Stimulated activated CD4-positive, alpha-beta T cell treated with anti-CD3 and anti-CD28 coated beads, Interleukin-15, amount 100 ng/mL, for 1 hour (primary cell): ENCODE data around the gene PCDHGC5.

Experiments used
- DNase-seq, 2 donors: peaks; one replicate each; pipeline ENCODE4 v3.0.0-alpha.2; 2020; ENCODE audit warnings: low read depth in 1 of 2, low spot score in 1 of 2

PCDHGC5 gene

GRCh38 chr5:141488591-141489561 is at the start of gene PCDHGC5:
TSS of gene PCDHGC5 (plus strand) at chr5:141489081. CDS start at chr5:141489241, 160 bp downstream.
- no peak for DNase-seq

DNA sequence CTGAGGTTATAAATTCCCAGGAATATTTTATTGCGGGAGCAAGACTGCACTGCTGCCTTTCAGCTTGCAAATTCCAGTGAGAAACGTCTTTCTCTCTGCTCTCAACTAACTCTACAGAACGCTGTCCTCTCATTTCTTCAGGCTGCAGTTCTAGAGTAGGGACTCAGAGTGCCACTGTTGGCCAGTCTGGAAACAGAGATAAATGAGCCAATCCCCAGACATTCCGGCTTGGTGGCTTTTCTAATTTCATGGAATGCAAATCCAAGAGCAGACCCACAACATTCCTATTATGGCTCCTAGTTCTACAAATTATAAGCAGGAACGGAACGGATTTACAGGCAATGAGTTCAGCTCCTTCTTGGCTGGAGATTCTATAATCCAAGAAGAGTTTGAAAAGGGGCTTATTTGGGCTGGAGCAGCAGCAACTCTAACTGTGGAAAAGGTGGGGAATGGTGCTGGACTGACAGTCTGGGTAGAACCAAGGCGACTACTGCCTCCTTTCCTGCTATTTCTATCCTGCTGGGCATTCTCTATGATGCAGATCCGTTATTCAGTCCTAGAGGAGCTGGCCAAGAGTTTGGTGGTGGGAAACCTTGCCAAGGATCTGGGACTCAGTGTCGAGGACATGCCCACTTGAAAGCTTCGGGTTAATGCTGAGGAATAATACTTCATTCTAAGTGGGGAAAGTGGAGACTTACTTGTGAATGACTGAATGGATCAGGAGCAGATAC is 49.3 kb upstream of the PCDHGC5 start:
- DNase-seq, result no peak

GRCh38 chr5:141440341-141440740 is 48.5 kb upstream of the PCDHGC5 start:
- DNase-seq, result no peak

DNA sequence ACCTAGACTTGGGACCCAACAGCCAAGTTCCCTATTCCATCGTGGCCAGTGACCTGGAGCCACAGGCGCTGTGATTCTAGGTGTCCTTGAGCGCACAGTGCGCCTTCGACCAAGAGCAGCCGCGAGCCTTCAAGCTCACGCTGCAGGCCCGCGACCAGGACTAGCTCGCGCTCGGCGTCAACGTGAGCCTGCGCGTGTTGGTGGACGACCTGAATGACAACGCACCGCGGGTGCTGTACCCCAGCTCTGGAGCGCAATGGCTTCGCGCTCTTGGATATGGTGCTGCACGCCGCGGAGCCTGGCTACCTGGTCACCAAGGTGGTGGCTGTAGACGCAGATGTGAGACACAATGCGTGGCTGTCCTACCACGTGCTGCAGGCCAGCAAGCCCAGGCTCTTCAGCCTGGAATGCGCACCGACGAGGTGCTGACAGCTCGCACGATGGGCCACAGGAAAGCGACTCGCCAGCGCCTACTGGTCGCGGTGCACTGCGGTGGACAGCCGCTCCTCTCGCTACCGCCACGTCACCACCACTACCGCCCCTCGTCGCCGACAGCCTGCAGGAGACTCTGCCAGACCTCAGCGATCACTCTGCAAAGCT is 47.2 kb upstream of the PCDHGC5 start:
- DNase-seq, result no peak

- DNase-seq, result no peak
These were observed 23.5 kb upstream of the PCDHGC5 start for GRCh38 chr5:141465351-141465750.

GRCh38 chr5:141475625-141476131 is 13.2 kb upstream of the PCDHGC5 start, which contains the start of gene PCDHGC3:
TSS of gene PCDHGC3 (plus strand) at chr5:141475966. CDS start at chr5:141476117, 151 bp downstream.
- DNase-seq, result no peak

DNA sequence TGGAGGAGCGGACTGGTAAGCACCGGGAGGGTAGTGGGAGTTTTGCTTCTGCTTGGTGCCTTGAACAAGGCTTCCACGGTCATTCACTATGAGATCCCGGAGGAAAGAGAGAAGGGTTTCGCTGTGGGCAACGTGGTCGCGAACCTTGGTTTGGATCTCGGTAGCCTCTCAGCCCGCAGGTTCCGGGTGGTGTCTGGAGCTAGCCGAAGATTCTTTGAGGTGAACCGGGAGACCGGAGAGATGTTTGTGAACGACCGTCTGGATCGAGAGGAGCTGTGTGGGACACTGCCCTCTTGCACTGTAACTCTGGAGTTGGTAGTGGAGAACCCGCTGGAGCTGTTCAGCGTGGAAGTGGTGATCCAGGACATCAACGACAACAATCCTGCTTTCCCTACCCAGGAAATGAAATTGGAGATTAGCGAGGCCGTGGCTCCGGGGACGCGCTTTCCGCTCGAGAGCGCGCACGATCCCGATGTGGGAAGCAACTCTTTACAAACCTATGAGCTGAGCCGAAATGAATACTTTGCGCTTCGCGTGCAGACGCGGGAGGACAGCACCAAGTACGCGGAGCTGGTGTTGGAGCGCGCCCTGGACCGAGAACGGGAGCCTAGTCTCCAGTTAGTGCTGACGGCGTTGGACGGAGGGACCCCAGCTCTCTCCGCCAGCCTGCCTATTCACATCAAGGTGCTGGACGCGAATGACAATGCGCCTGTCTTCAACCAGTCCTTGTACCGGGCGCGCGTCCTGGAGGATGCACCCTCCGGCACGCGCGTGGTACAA is 12.6 kb upstream of the PCDHGC5 start:
- DNase-seq, result no peak

DNA sequence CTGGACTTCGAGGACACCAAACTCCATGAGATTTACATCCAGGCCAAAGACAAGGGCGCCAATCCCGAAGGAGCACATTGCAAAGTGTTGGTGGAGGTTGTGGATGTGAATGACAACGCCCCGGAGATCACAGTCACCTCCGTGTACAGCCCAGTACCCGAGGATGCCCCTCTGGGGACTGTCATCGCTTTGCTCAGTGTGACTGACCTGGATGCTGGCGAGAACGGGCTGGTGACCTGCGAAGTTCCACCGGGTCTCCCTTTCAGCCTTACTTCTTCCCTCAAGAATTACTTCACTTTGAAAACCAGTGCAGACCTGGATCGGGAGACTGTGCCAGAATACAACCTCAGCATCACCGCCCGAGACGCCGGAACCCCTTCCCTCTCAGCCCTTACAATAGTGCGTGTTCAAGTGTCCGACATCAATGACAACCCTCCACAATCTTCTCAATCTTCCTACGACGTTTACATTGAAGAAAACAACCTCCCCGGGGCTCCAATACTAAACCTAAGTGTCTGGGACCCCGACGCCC is 11.8 kb upstream of the PCDHGC5 start:
- no peak for DNase-seq

DNA sequence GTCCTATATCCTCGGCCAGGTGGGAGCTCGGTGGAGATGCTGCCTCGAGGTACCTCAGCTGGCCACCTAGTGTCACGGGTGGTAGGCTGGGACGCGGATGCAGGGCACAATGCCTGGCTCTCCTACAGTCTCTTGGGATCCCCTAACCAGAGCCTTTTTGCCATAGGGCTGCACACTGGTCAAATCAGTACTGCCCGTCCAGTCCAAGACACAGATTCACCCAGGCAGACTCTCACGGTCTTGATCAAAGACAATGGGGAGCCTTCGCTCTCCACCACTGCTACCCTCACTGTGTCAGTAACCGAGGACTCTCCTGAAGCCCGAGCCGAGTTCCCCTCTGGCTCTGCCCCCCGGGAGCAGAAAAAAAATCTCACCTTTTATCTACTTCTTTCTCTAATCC is 11.1 kb upstream of the PCDHGC5 start:
- no peak for DNase-seq

DNA sequence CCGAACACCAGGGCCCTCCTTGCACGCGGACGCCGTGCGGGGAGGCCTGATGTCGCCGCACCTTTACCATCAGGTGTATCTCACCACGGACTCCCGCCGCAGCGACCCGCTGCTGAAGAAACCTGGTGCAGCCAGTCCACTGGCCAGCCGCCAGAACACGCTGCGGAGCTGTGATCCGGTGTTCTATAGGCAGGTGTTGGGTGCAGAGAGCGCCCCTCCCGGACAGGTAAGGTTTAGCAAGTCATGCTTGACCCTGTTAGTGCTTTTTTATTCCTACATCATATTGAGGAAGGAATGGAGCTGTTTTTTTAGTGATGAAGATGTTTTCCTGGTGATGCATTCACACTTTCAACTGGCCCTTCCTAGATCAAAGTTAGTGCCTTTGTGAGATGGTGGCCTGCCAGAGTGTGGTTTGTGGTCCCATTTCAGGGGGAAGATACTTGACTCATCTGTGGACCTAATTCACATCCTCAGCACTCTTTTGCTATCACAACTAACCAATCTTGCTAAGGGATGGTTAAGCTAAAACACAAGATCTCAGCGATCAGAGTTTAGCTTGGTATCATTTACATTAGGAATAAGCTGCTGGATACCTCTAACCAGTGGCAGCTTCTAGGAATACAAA is 10.4 kb upstream of the PCDHGC5 start:
- DNase-seq, result no peak

DNA sequence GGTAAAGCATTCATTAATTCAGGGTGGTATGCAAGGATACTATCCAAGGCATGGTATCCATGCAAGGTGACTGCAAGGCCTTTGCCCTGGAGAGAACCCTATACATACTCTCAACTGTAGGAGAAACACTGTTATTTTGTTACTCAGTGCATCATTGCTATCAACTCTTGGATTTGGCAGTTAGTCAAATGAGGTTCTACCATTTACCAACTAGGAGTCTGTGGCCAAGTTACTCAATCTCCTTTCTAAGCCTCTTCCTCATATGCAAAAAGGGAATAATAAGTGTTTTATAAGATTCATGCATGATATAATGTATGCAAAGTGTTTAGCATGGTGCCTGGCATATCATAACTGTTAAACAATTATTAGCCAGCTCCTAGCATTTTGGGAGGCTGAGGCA is 9.1 kb upstream of the PCDHGC5 start:
- no peak for DNase-seq

DNA sequence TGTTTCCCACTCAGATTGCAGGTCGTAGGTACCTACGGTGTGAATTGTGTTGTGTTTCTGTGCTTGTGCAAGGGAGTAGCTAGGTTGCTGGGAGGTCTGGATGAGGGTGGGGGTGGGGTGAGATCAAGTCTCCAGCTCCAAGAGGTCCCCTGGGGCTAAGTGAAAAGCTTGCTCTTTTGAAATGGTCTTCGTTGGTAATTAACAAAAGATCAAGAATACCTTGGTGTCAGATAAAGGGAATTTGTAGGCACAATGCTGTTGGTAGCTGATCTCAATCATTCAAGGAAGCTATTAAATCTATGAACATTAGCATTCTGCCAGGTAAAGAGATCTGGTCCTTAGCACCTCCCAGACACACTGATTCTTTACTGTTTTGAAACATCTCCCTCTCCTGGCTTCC is 5.0 kb upstream of the PCDHGC5 start:
- no peak for DNase-seq

DNA sequence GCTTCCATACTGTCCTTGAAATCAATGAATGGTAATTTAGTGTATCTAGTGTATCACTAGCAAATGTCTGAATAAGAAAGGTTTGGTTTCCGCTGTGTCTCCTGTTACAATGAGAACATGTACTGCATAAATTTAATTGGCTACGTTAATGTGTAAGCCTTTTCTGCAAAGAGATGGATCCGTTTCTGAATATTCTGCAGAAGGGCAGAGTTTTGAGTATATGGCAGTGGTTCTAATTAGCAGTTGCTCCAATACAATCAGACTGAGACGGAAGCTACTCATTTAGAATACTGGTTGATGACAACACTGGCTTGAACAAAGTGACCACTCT is 4.6 kb upstream of the PCDHGC5 start:
- no peak for DNase-seq

GRCh38 chr5:141484641-141485311 is 4.1 kb upstream of the PCDHGC5 start, which contains the start of gene PCDHGC4:
TSS of gene PCDHGC4 (plus strand) at chr5:141485030. CDS start at chr5:141485174, 144 bp downstream.
- no peak for DNase-seq

DNA sequence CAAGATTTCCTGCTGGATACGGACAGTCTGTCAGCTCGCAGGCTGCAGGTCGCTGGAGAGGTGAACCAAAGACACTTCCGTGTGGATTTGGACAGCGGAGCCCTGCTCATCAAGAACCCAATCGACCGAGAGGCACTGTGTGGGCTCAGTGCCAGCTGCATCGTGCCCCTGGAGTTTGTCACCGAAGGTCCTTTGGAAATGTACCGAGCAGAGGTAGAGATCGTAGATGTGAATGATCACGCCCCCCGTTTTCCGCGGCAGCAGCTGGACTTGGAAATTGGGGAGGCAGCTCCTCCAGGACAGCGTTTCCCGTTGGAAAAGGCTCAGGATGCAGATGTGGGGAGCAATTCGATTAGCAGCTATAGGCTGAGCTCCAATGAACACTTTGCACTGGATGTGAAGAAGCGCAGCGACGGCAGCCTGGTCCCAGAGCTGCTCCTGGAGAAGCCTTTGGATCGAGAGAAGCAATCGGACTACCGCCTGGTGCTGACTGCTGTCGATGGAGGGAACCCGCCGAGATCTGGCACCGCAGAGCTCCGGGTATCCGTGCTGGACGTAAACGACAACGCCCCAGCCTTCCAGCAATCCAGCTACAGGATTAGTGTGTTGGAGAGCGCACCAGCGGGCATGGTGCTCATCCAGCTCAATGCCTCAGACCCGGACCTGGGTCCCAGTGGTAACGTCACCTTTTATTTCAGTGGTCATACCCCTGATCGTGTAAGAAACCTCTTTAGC is 3.4 kb upstream of the PCDHGC5 start:
- no peak for DNase-seq

- DNase-seq, result no peak
These were observed 2.8 kb upstream of the PCDHGC5 start for GRCh38 chr5:141486091-141486490.

DNA sequence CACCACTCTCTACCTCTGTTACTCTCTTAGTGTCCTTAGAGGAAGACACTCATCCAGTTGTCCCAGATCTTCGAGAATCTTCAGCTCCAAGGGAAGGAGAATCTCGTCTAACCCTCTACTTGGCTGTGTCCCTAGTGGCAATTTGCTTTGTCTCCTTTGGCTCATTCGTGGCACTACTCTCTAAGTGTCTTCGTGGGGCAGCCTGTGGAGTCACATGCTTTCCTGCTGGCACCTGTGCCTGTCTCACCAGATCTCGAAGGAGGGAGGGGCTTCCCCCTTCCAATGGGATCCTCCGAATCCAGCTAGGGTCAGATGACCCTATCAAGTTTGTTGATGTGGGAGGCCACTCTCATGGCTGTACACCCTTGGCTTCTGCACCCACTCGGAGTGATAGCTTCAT is 1.8 kb upstream of the PCDHGC5 start:
- DNase-seq, result no peak

DNA sequence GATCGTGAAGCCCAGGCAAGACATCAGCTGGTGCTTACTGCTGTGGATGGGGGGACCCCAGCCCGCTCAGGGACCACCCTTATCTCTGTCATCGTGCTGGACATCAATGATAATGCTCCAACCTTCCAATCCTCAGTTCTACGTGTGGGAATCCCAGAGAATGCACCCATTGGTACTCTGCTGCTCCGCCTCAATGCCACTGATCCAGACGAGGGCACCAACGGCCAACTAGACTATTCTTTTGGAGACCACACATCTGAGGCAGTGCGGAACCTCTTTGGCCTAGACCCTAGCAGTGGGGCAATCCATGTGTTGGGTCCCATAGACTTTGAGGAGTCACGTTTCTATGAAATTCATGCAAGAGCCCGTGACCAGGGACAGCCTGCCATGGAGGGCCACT is 960 bp downstream of the PCDHGC5 start:
- no peak for DNase-seq

DNA sequence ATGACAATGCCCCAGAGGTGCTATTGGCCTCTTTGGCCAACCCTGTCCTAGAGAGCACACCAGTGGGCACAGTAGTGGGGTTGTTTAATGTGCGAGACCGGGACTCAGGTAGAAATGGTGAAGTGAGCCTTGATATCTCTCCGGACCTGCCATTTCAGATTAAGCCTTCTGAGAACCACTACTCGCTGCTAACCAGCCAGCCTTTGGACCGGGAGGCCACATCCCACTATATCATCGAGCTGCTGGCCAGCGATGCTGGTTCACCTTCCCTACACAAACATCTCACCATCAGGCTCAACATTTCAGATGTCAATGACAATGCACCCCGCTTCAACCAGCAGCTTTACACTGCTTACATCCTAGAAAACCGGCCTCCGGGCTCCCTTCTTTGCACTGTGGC is 1.4 kb downstream of the PCDHGC5 start:
- DNase-seq, result no peak
